Activated effector memory CD4-positive, alpha-beta T cell treated with anti-CD3 and anti-CD28 coated beads, Interleukin-2, amount 50 U/mL, for 16 hours (primary cell): ENCODE data around the gene DAND5.
"Not testable (repeated sequence)": the region's sequence is repeated elsewhere in the genome, so short reads cannot be mapped to it uniquely, and the experiment has no call there.

Experiments
- DNase-seq: peaks from one replicate; pipeline ENCODE4 v3.0.0-alpha.2; 2020

DAND5 gene

DNA sequence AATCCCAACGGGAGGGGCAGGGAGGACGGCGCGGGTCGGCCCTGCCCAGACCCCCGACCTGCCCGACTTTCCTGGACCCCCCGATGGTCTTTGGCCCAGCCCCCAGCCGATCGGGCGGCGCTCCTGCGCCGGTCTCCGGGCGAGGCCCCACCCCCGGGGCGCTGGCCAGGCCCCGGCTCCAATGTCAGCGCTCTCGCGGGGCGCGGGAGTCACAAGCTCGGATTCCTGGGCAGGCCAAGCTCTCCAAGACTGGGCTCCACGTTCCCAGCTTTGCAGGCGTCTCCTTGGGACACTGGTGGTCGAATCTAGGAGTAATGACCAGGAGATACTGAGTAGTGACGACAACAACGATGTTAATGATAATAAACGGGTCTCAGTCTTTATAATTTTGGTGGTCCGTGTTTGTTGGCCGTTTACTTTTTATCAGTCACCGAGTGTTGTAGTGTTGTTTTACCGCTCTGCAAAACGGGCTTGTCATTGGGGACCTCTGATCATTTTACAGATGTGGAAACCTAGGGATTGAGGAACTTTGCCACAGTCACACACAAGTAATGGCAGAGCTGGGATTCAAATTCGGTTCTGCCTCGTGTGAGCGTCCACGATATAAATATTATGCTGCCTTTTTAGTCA lies 23.2 kb upstream of the DAND5 start:
- peak; percentile 87 for DNase-seq

GRCh38 chr19:12946731-12947496 lies 22.5 kb upstream of the DAND5 start:
- no peak for DNase-seq

- no peak for DNase-seq
Measured at GRCh38 chr19:12947702-12948611, 21.4 kb upstream of the DAND5 start.

DNA sequence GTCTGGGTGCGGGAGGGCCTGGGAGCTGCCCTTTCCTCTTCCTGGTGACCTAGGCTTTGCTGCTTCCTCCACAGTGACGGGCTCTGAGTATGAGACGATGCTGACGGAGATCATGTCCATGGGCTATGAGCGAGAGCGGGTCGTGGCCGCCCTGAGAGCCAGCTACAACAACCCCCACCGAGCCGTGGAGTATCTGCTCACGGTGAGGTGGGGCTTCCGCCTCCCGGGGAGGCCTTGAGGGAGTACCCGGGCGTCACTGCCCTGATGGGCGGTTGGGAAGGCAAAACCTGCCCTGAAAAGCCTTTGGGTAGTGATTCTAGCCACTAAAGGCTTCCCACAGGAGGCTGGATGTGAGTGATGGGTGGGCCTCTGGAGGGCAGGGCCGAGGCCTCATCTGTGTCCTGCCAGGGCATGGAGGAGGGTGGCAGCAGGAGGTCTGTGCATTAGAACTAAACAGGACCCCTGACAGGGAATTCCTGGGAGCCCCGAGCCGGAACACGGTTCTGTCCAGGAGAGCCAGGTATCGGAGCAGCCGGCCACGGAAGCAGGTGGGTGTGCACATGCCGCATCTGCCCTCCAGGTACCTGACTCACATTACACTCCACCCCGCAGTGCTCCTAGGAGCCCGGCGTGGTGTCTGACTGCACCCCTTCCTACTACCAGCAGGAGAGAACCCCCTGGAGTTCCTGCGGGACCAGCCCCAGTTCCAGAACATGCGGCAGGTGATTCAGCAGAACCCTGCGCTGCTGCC lies 20.6 kb upstream of the DAND5 start:
- no peak for DNase-seq

GRCh38 chr19:12949363-12950283 lies 19.8 kb upstream of the DAND5 start:
- DNase-seq: no peak

GRCh38 chr19:12952050-12952449 lies 17.3 kb upstream of the DAND5 start:
- DNase-seq: not testable (repeated sequence)

DNA sequence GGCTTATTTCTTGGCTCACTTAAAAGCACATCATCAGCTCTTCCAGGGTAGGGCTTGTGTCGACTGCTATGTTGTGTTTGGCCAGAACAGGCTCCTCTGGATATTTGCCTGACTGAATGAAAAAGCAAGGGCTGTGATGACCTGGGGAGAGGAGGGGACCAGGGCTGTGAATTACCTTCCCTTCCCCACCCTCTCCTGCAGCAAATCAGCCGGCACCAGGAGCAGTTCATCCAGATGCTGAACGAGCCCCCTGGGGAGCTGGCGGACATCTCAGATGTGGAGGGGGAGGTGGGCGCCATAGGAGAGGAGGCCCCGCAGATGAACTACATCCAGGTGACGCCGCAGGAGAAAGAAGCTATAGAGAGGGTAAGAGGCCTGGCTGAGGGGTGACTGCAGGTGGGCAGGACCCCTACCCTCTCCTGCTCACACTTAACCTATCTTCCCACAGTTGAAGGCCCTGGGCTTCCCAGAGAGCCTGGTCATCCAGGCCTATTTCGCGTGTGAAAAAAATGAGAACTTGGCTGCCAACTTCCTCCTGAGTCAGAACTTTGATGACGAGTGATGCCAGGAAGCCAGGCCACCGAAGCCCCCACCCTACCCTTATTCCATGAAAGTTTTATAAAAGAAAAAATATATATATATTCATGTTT lies 16.8 kb upstream of the DAND5 start:
- DNase-seq: no peak

- DNase-seq: no peak
Measured at GRCh38 chr19:12953138-12953798, 16.1 kb upstream of the DAND5 start.

- no peak for DNase-seq
Measured at GRCh38 chr19:12953799-12954611, 15.4 kb upstream of the DAND5 start.

- no peak for DNase-seq
Measured at GRCh38 chr19:12954612-12954962, 14.8 kb upstream of the DAND5 start.

- not testable (repeated sequence) for DNase-seq
Measured at GRCh38 chr19:12955575-12955974, 13.8 kb upstream of the DAND5 start.

- no peak for DNase-seq
Measured at GRCh38 chr19:12955996-12956395, 13.4 kb upstream of the DAND5 start.

DNA sequence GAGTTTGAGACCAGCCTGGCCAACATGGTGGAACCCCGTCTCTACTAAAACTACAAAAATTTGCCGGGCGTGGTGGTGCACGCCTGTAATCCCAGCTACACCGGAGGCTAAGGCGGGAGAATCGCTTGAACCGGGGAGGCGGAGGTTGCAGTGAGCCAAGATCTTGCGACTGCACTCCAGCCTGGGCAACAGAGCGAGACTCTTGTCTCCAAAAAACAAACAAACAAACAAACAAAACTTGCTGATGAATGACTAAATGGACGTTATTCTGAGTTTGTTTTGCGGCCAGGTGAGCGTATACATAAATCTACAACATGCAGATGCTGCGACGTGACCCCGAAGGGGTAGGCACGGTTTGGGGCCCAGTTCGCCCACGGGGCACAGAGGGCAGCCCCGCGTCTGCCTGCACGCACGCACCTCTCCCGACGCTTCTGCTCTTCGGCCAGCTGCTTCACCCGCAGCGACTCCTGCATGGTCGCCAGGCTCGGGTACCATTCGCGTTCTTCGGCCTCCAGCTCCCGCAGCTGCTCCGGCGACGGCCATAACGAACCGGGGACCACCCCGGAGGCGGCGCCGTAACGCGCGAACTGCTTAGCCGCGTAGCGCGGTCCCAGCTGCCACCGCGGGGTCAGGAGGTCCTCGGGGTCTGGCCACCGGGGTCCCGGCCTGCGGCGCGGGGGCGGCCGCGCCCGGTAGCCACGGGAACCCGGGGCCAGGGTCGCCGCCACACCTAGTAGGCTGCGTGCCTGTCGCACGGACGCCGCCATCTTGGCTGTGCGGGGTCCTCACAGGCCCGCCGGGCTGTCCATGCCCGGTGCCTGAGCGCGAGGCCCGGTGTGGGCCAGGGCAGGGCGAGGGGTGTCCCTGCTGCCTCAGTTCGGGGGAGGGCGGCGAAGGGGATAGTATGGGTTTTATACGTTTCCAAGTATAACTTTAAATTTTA lies 12.7 kb upstream of the DAND5 start, which contains the start of gene GADD45GIP1:
TSS of gene GADD45GIP1 (minus strand) at position 778 of the 943 bp plus-strand sequence. CDS start at position 767, 11 bp downstream.
- peak; percentile 94 for DNase-seq

GRCh38 chr19:12957389-12957952 lies 11.9 kb upstream of the DAND5 start:
- DNase-seq: not testable (repeated sequence)

- DNase-seq: no peak
Measured at GRCh38 chr19:12959481-12959880, 9.9 kb upstream of the DAND5 start.

DNA sequence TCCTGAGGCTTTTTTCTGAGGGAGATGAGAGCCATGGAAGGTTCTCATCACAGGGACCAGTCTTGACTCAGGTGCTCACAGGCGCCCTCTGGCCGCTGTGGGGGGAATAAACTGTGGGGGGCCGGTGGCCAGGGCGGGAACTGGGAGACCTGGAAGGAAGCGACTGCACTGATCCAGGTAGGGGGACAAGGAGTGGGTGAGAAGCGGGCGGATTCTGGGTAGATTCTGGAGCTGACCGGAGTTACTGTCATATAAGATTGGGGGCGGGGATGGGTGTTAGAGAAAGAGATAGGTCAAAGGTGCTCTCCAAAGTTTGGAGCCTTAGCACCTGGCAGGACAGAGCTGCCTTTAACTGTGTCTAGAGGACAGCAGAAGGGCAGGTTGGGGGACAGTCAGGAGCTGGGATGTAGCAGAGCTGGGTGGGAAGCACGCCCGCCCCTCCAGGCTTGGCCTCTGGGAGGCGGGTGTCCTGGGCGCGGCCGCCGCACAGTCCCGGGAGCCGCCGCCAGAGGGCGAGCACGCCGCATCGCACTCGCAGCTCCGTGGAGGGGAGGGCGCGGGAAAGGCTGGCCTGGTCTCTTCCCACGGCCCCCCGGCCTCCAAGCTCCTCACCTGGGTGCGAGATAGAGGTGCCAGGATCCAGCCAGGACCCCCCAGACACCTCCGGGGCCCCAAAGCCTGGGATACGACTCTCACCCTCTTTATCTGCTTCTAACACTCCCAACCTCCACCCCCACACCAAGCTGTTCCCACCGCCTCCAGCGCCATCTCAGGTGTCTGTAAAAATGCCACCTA lies 4.2 kb upstream of the DAND5 start:
- peak; percentile 93 for DNase-seq

- no peak for DNase-seq
Measured at GRCh38 chr19:12965812-12966135, 3.6 kb upstream of the DAND5 start.
